ENCODE measurements around the gene UQCRQ.

- TF ChIP-seq, protein P1, sequence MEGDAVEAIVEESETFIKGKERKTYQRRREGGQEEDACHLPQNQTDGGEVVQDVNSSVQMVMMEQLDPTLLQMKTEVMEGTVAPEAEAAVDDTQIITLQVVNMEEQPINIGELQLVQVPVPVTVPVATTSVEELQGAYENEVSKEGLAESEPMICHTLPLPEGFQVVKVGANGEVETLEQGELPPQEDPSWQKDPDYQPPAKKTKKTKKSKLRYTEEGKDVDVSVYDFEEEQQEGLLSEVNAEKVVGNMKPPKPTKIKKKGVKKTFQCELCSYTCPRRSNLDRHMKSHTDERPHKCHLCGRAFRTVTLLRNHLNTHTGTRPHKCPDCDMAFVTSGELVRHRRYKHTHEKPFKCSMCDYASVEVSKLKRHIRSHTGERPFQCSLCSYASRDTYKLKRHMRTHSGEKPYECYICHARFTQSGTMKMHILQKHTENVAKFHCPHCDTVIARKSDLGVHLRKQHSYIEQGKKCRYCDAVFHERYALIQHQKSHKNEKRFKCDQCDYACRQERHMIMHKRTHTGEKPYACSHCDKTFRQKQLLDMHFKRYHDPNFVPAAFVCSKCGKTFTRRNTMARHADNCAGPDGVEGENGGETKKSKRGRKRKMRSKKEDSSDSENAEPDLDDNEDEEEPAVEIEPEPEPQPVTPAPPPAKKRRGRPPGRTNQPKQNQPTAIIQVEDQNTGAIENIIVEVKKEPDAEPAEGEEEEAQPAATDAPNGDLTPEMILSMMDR (IDR thresholded peaks at IDR 0.05): no peak
- no peak for TF ChIP-seq POLR2A (IDR thresholded peaks at IDR 0.05)
Observed at GRCh38 chr5:132889501-132889900, 23.1 kb downstream of the UQCRQ start.

All from esophagus squamous epithelium (tissue), 4 donors.